GM12875 (cell line): ENCODE results near the gene SCEL.
"Not testable (repeated sequence)": the region's sequence is repeated elsewhere in the genome, so short reads cannot be mapped to it uniquely, and the experiment has no call there.

Source experiments
- H3K4me3 ChIP-seq: one replicate; pipeline ENCODE4 v1.5.1; 2011; ENCODE audit warnings: low read depth, low read length, control low read depth
- TF ChIP-seq, protein P1 (sequence below): IDR thresholded peaks from 2 replicates; pipeline ENCODE4 v1.5.1; 2011; ENCODE audit warnings: low read depth, mild to moderate bottlenecking, control low read depth, inconsistent platforms, low read length, moderate library complexity, borderline replicate concordance; ENCODE audit not compliant: insufficient read depth

SCEL gene

DNA sequence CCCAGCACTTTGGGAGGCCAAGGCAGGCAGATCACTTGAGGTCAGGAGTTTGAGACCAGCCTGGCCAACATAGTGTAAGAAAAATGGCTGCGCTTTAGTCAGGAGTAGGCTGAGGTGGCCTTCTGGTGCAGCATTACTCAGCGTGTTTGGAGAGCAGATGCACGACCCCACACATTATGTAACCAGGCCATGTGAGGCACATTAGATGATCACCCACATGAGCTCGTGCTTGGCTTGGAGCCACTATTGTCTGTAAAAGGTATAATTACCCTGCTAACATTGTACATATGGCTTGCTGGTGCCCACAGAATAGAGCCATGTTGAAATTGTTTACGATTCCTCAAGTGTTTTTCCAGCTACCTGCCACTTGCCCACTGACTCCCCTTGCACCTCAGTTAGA, 24.0 kb upstream of the SCEL start:
- no peak overlapping the region for H3K4me3 ChIP-seq
- TF ChIP-seq, protein P1, sequence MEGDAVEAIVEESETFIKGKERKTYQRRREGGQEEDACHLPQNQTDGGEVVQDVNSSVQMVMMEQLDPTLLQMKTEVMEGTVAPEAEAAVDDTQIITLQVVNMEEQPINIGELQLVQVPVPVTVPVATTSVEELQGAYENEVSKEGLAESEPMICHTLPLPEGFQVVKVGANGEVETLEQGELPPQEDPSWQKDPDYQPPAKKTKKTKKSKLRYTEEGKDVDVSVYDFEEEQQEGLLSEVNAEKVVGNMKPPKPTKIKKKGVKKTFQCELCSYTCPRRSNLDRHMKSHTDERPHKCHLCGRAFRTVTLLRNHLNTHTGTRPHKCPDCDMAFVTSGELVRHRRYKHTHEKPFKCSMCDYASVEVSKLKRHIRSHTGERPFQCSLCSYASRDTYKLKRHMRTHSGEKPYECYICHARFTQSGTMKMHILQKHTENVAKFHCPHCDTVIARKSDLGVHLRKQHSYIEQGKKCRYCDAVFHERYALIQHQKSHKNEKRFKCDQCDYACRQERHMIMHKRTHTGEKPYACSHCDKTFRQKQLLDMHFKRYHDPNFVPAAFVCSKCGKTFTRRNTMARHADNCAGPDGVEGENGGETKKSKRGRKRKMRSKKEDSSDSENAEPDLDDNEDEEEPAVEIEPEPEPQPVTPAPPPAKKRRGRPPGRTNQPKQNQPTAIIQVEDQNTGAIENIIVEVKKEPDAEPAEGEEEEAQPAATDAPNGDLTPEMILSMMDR: no peak

DNA sequence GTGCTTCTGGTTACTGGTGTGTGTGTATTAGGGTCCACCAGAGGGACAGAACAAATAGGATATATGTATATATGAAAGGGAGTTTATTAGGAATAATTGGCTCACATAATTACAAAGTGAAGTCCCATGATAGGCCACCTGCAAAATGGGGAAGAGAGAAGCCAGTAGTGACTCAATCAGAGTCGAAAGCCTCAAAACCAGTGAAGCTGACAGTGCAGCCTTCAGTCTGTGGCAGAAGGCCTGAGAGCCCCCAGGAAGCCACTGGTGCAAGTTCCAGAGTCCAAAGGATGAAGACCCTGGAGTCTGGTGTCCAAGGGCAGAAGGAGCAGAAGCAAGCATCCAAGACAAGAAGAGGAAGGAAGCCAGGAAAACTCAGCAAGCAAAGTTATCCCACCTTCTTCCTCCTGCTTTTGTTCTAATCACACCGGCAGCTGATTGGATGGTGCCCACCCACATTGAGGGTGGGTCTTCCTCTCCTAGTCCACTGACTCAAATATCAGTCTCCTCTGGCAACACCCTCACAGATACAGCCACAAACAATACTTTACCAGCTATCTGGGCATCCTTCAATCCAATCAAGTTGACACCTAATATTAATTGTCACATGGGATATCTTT, 21.7 kb upstream of the SCEL start:
- TF ChIP-seq, protein P1: no peak
- H3K4me3 ChIP-seq: no peak overlapping the region

DNA sequence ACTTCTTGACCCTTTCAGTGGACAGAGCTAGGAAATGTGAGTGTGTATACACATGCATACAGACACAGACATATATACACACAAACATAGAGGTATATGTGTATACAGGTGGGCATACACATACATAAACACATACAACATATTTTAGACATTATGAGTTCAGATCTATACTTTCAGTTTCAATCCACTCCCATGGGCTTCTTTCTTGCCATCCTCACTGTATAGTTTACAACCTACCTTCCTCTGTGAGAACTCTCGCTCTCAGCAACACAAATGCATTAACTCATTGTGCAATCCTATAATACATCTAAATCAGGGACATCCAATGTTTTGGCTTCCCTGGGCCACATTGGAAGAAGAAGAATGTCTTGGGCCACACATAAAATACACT, 21.2 kb upstream of the SCEL start:
- H3K4me3 ChIP-seq: no peak overlapping the region
- TF ChIP-seq, protein P1: no peak

DNA sequence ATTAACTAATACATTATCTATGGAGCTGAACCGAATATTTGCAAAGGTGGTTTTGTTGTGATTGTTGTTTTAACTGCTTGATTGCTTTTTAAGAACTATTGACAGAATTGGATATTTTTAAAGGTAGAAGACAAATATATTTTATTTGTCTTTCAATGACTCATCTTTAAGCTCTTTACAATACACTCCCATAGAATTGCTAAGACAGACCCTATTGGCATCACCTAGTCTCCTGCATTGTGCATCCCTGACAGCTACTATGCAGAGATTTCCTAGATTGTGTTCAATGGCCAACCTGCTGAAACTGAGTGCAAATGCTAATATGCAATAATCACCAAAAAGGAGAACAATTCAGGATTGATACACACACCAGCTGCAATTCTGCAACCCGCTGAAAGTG, 19.7 kb upstream of the SCEL start:
- H3K4me3 ChIP-seq: no peak overlapping the region
- TF ChIP-seq, protein P1: no peak

DNA sequence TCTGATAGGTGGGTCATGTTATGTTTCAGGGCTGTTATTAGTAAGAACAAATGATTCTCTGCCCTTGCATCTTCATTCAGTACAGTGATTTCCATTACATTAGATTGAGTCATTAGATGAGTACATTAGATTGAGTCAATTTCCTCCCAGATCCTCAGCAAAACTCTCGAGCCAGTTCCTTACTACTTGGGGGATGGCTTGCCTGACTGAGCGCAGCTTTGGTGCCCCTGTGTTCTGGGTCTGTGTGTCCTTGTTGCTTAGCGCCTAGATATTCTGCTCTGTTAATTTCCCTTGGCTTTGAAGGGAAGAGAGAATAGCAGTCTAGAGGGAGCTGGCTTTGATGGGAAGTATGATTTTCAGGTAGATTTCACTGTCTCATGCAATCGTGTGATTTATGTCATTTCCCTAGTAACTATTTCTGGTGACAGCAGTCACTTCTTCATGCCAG, 19.1 kb upstream of the SCEL start:
- TF ChIP-seq, protein P1: no peak
- H3K4me3 ChIP-seq: no peak overlapping the region

DNA sequence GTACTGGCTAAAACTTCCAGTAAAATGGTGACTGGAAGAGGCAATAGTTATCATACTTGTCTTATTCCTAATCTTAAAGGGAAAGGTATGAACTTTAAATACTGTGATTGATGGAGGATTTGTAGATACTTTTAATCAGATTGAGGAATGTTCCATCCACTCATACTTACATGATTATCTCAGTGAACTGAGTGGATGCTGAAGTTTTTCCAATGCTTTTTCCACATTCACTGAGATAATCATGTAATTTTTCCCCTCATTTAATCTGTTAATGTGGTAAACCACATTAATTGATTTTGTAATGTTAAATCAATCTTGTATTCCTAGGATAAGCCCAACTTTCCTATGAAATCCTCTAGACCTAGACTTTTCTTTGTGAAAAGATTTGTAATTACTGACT, 17.2 kb upstream of the SCEL start:
- no peak overlapping the region for H3K4me3 ChIP-seq
- TF ChIP-seq, protein P1: no peak

DNA sequence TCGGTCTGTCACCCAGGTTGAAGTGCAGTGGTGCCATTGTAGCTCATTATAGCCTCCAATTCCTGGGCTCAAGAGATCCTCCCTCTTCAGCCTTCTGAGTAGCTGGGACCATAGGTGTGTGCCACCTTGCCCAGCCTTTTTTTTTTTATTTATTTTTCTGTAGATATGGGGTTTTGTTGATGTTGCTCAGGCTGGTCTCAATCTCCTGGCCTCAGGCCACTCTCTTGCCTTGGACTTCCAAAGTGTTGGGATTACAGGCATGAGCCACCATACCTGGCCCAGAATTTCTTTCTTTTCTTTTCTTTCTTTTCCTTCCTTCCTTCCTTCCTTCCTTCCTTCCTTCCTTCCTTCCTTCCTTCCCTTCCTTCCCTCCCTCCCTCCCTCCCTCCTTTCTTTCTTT, 16.1 kb upstream of the SCEL start:
- H3K4me3 ChIP-seq: not testable (repeated sequence)

DNA sequence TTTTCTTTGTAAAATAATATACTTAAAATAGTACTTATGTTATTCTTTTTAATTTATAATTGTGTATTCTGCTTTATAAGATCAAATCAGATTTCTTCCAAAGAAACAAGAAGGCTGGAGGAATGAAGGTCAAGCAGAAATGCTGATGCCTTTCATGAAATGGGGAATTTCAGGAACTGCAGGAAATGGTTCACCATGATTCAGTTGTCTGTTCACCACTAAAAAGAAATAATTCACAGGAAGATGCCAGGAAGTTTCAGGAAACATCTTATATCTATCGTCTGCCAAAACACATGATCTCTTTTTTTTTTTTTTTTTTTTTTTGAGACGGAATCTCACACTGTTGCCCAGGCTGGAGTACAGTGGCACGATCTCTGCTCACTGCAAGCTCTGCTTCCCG, 15.7 kb upstream of the SCEL start:
- TF ChIP-seq, protein P1: no peak
- no peak overlapping the region for H3K4me3 ChIP-seq
